Activated T-helper 1 cell treated with anti-CD3 and anti-CD28 coated beads, Interleukin-2, amount 50 U/mL, for 16 hours (primary cell): ENCODE measurements around the gene FAM228A.
"Not testable (repeated sequence)": the region's sequence is repeated elsewhere in the genome, so short reads cannot be mapped to it uniquely, and the experiment has no call there.

Experiments used
- DNase-seq, 2 donors: peaks; one replicate each; pipeline ENCODE4 v3.0.0-alpha.2; 2020; ENCODE audit warnings: low read depth in 1 of 2, low spot score in 1 of 2

Gene FAM228A

GRCh38 chr2:24174851-24175277 lies at the start of gene FAM228A:
TSS of gene FAM228A (plus strand) at chr2:24175053. CDS start at chr2:24175481, 428 bp downstream.
- DNase-seq = no peak

- no peak for DNase-seq
Measured at GRCh38 chr2:24125956-24126355, 48.9 kb upstream of the FAM228A start.

GRCh38 chr2:24132543-24132942 lies 42.3 kb upstream of the FAM228A start:
- no peak for DNase-seq

- DNase-seq = not testable (repeated sequence)
Measured at GRCh38 chr2:24140305-24140704, 34.5 kb upstream of the FAM228A start.

- no peak for DNase-seq
Measured at GRCh38 chr2:24147364-24147763, 27.5 kb upstream of the FAM228A start.

GRCh38 chr2:24152413-24153197 lies 22.2 kb upstream of the FAM228A start:
- DNase-seq = no peak

- DNase-seq = no peak
Measured at GRCh38 chr2:24153478-24153877, 21.4 kb upstream of the FAM228A start.

GRCh38 chr2:24158131-24158530 lies 16.7 kb upstream of the FAM228A start:
- DNase-seq = no peak

GRCh38 chr2:24159708-24160107 lies 15.1 kb upstream of the FAM228A start:
- no peak for DNase-seq

- no peak for DNase-seq
Measured at GRCh38 chr2:24160761-24161160, 14.1 kb upstream of the FAM228A start.

- no peak for DNase-seq
Measured at GRCh38 chr2:24162494-24162893, 12.4 kb upstream of the FAM228A start.

GRCh38 chr2:24163186-24163585 lies 11.7 kb upstream of the FAM228A start:
- DNase-seq = no peak

GRCh38 chr2:24163601-24164000 lies 11.3 kb upstream of the FAM228A start:
- no peak for DNase-seq

GRCh38 chr2:24164416-24164973 lies 10.4 kb upstream of the FAM228A start:
- DNase-seq = peak in 1 of 2 donors; percentile 5

- no peak for DNase-seq
Measured at GRCh38 chr2:24169023-24169422, 5.8 kb upstream of the FAM228A start.

GRCh38 chr2:24175631-24176187 lies 856 bp downstream of the FAM228A start:
- DNase-seq = no peak

GRCh38 chr2:24176326-24176725 lies 1.5 kb downstream of the FAM228A start:
- DNase-seq = no peak

- DNase-seq = no peak
Measured at GRCh38 chr2:24179683-24180082, 4.8 kb downstream of the FAM228A start.

- DNase-seq = no peak
Measured at GRCh38 chr2:24181849-24182248, 7.0 kb downstream of the FAM228A start.

- DNase-seq = no peak
Measured at GRCh38 chr2:24182507-24182906, 7.7 kb downstream of the FAM228A start.

- no peak for DNase-seq
Measured at GRCh38 chr2:24183366-24184069, 8.7 kb downstream of the FAM228A start.

GRCh38 chr2:24189551-24189950 lies 14.7 kb downstream of the FAM228A start:
- no peak for DNase-seq
